Activated B cell treated with CpG ODN at 0.5 μM for 24 hours (primary cell): Measurements from ENCODE around the gene FBXO4. TPM values are rescaled to one million over a fixed set of nuclear protein-coding genes. Genes with fewer than 3 reads are reported as not detected.

Source experiments
- ATAC-seq: fragments of 200-7000 bp; cut with Tn5 transposase; one replicate; pipeline ENCODE4 v1.10.0; 2021; ENCODE audit warnings: low read depth, mild to moderate bottlenecking, moderate library complexity
- CTCF ChIA-PET: fragments of 350-600 bp; sonication (Branson Sonifier 250); formaldehyde crosslinking; loops from one replicate; lab custom pipeline; 2021; ENCODE audit warnings: antibody characterized with exemption; lab: Charles Lee
- POLR2A ChIA-PET: fragments of 350-600 bp; sonication (Branson Sonifier 250); formaldehyde crosslinking; loops from one replicate; lab custom pipeline; 2021; ENCODE audit warnings: antibody characterized with exemption; lab: Charles Lee
- DNase-seq: peaks from one replicate; pipeline ENCODE4 v3.0.0; 2022
- H3K27ac Mint-ChIP-seq: one replicate; pipeline ENCODE4 v1.8.0; 2020; ENCODE audit warnings: mixed read lengths
- H3K27me3 Mint-ChIP-seq: one replicate; pipeline ENCODE4 v1.8.0; 2021; ENCODE audit warnings: mixed read lengths
- H3K36me3 Mint-ChIP-seq: one replicate; pipeline ENCODE4 v1.8.0; 2021; ENCODE audit warnings: low read depth, mixed read lengths
- H3K4me1 Mint-ChIP-seq: one replicate; pipeline ENCODE4 v1.8.0; 2021; ENCODE audit warnings: mixed read lengths
- H3K4me3 Mint-ChIP-seq: one replicate; pipeline ENCODE4 v1.8.0; 2020; ENCODE audit warnings: mild to moderate bottlenecking, mixed read lengths
- H3K9me3 Mint-ChIP-seq: one replicate; pipeline ENCODE4 v1.8.0; 2020; ENCODE audit warnings: mixed read lengths
- intact Hi-C: fragments of 100-400 bp; cut with micrococcal nuclease; formaldehyde crosslinking; loops from one replicate; pipeline ENCODE4 v1.15.1; 2024
- total RNA-seq: library from RNA; stranded (reverse); gene quantifications from 2 replicates; pipeline ENCODE4 v1.2.3, GENCODE V29; 2022
- TF ChIP-seq, protein P1 (sequence below): fragments of 200-600 bp; IDR thresholded peaks from one replicate; pipeline ENCODE4 v1.8.0; 2022; ENCODE audit warnings: antibody characterized with exemption, mild to moderate bottlenecking

The FBXO4 gene
- total RNA-seq, 1 donor from 2014 or later, result 14.8 TPM

DNA sequence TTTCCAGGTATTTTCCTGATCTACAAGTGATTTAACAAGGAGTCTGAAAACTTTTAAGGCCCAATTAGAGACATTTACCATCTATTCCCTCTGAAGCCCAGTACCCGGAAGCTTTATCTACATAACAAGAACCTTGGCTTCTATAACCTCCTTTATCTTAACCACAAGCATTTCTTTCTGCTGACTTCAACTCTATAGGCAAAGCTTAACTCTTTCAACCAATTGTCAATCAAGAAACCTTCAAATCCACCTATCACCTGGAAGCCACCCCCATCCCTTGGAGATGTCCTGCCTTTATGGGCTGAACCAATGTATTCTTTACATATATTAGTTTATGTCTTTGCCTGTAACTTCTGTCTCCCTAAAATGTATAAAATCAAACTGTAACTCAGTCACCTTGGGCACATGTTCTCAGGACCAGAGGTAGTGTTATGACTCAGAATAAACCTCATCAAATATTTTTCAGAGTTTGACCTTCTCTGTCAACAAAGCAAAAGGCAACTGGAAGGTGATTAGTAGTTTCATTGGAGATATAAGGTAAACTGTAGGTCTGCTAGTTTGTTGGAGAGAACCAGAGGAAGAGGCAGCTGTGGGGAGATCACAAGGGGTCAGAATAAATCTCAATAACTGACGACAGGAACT lies 33.9 kb upstream of the FBXO4 start:
- ATAC-seq, result no peak
- Mint-ChIP-seq H3K27ac (no peak overlapping the region), H3K27me3 (peaks cover 46% of the 10 kb centered on the region), H3K36me3 (no peaks in the 10 kb centered on the region), H3K4me3 (no peak overlapping the region), H3K4me1 (no peaks in the 10 kb centered on the region), H3K9me3 (no peaks in the 10 kb centered on the region)
- CTCF ChIA-PET, result no interaction called here
- TF ChIP-seq, protein P1, sequence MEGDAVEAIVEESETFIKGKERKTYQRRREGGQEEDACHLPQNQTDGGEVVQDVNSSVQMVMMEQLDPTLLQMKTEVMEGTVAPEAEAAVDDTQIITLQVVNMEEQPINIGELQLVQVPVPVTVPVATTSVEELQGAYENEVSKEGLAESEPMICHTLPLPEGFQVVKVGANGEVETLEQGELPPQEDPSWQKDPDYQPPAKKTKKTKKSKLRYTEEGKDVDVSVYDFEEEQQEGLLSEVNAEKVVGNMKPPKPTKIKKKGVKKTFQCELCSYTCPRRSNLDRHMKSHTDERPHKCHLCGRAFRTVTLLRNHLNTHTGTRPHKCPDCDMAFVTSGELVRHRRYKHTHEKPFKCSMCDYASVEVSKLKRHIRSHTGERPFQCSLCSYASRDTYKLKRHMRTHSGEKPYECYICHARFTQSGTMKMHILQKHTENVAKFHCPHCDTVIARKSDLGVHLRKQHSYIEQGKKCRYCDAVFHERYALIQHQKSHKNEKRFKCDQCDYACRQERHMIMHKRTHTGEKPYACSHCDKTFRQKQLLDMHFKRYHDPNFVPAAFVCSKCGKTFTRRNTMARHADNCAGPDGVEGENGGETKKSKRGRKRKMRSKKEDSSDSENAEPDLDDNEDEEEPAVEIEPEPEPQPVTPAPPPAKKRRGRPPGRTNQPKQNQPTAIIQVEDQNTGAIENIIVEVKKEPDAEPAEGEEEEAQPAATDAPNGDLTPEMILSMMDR, result no peak
- intact Hi-C loops, result no loop called here
- POLR2A ChIA-PET, result no interaction called here
- no peak for DNase-seq

DNA sequence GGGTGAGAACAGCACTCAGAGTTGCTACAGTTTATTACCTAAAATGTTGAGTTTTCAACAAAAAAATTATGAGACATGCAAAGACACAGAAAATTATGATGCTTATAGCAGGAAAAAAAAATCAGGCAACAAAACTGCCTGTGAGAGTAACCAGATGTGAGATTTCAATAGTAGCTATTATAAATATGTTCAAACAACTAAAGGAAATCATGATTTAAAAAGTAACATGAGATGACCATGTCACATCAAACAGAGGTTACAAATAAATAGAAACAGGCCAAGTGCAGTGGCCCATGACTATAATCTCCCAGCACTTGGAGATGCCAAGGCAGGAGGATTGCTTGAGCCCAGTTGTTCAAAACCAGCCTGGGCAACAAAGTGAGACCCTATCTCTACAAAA lies 33.0 kb upstream of the FBXO4 start:
- intact Hi-C loops, result no loop called here
- Mint-ChIP-seq H3K27ac (no peak overlapping the region), H3K4me1 (no peaks in the 10 kb centered on the region), H3K36me3 (no peaks in the 10 kb centered on the region), H3K4me3 (no peak overlapping the region), H3K9me3 (no peaks in the 10 kb centered on the region), H3K27me3 (peaks cover 51% of the 10 kb centered on the region)
- ChIA-PET CTCF (no interaction called here), POLR2A (no interaction called here)
- no peak for ATAC-seq
- no peak for DNase-seq
- TF ChIP-seq, protein P1, result no peak

DNA sequence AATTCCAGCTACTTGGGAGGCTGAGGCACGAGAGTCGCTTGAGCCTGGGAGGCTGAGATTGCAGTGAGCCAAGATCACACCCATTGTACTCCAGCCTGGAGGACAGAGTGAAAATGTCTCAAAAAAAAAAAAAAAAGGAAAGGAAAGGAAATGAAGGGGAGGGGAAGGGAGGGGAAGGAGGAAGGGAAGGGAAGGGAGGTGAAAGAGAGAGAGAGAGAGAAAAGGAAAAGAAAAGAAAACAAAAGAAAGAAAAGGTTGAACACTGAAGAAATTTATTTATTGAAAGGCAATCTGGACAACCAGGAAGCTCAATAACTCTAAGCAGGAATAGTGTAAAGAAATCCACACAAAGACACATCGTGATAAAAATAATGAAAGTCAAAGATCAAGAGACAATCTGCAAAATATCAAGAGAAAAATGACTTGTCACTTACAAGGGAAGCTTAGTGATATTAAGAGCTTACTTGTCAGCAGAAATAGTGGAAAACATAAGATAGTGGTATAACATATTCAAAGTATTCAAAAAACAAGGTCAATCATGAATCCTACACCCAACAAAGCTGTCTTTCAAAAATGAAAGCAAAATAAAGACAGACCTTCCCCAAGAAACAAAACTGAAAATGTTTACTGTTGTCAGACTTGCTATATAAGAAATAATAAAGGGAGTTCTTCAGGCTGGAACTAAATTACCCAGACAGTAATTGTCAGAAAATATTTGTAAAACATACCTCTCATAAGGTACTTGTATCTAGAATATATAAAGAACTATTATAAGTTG lies 31.8 kb upstream of the FBXO4 start:
- H3K4me3 Mint-ChIP-seq, result no peak overlapping the region
- intact Hi-C loops, result no loop called here
- DNase-seq (no peak), ATAC-seq (no peak)
- no peaks in the 10 kb centered on the region for H3K9me3 Mint-ChIP-seq
- H3K36me3 Mint-ChIP-seq, result no peaks in the 10 kb centered on the region
- no peaks in the 10 kb centered on the region for H3K4me1 Mint-ChIP-seq
- H3K27me3 Mint-ChIP-seq, result peaks cover 44% of the 10 kb centered on the region
- POLR2A ChIA-PET, result no interaction called here
- CTCF ChIA-PET, result no interaction called here
- H3K27ac Mint-ChIP-seq, result no peak overlapping the region
- TF ChIP-seq, protein P1, result no peak

DNA sequence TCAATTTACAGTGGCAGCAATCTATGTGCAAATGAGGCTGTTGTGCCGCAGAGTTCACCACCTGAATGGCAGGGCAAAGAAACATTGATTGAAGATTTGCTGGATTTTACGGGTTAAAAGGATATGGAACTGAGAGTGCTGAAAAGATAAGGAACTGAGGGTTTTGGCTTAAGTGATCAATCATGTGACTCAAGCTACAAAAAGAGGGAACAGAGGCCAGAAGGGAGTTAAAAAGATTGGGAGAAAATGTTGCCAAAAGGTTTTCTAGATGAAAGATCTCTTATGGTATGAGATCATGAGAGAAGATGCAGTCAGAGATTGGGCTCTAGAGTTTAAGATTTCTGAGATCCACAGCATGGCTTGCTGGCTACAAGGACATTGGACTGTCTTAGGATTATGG lies 28.9 kb upstream of the FBXO4 start:
- ChIA-PET POLR2A (no interaction called here), CTCF (no interaction called here)
- ATAC-seq (no peak), DNase-seq (no peak)
- no peak overlapping the region for H3K4me3 Mint-ChIP-seq
- no peaks in the 10 kb centered on the region for H3K4me1 Mint-ChIP-seq
- intact Hi-C loops, result no loop called here
- TF ChIP-seq, protein P1, result no peak
- no peaks in the 10 kb centered on the region for H3K36me3 Mint-ChIP-seq
- peaks cover 32% of the 10 kb centered on the region for H3K27me3 Mint-ChIP-seq
- no peaks in the 10 kb centered on the region for H3K9me3 Mint-ChIP-seq
- H3K27ac Mint-ChIP-seq, result no peak overlapping the region

DNA sequence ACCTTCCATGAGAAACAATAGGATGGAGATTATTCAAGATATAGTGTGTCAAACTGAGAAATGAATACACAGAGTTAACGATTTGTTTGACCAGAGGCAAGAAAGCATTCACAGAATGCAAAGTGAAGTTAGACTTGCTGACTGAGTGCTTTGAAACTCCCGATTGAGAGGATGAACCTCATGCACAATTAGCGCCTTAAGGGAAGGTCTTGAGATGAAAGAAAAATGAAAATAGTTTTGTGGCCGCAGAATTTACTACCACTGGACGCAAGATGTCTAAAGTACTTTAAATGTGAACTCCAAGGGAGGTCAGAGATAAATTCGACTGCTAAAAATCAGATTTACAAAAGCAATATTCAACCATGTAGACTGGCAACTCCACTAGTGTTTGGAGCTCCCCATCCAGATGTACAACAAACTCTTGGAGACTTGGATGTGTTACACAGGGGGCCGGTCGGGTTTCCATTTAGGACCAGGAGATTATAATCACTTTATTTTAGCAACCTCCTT lies 21.6 kb upstream of the FBXO4 start:
- ATAC-seq (no peak), DNase-seq (no peak)
- Mint-ChIP-seq H3K36me3 (peaks cover 29% of the 10 kb centered on the region), H3K27ac (peak overlapping the region; percentile 99), H3K9me3 (no peaks in the 10 kb centered on the region), H3K4me1 (peaks cover 34% of the 10 kb centered on the region), H3K4me3 (peak overlapping the region; percentile 99), H3K27me3 (peaks cover 4% of the 10 kb centered on the region)
- TF ChIP-seq, protein P1, result no peak
- intact Hi-C loops, result loop anchor here (10.0 kb wide), 1 partner anchor 1161 kb away; no protein-coding TSS in a partner anchor
- ChIA-PET CTCF (interaction anchor here (1.5 kb wide), 1 partner anchor 22 kb away, joined by 7 read pairs; the partner anchor contains the start of gene FBXO4), POLR2A (interaction anchor here (0.6 to 2.6 kb wide), 21 partner anchors 10 to 1700 kb away, joined by 3 to 74 read pairs (median 5); partner anchors contain the start of genes FBXO4, HMGCS1, NNT and OXCT1)
